H1 (cell line): ENCODE measurements around the gene GLTP. TPM values are rescaled to one million over a fixed set of nuclear protein-coding genes. Genes with fewer than 3 reads are reported as not detected.

Source experiments
- CTCF ChIA-PET: fragments of 300-600 bp; sonication (Branson Sonifier 250); formaldehyde crosslinking; loops from one replicate; lab custom pipeline; 2021; ENCODE audit not compliant: partially characterized antibody; lab: Charles Lee
- POLR2A ChIA-PET: fragments of 300-600 bp; sonication (Branson Sonifier 250); formaldehyde crosslinking; loops from one replicate; lab custom pipeline; 2021; ENCODE audit warnings: inconsistent platforms; ENCODE audit not compliant: partially characterized antibody; lab: Charles Lee
- DNase-seq, 2 experiments: peaks; one replicate each; pipeline versions ENCODE4 v3.0.0 to v3.0.0-alpha.2; 2010 to 2022; ENCODE audit warnings: low spot score in 2 of 2, low read depth in 1 of 2, mixed read lengths in 1 of 2
- FAIRE-seq: peaks from 2 replicates; lab custom pipeline; 2011; peaks lifted over from hg19 to GRCh38; lab: Jason Lieb, UNC
- H2AFZ ChIP-seq: 2 replicates; pipeline ENCODE4 v1.8.1; 2012; ENCODE audit warnings: low read length, inconsistent platforms
- H2AK5ac ChIP-seq: 2 replicates; pipeline ENCODE4 v1.6.1; 2013; ENCODE audit warnings: low read depth, low read length
- H2BK120ac ChIP-seq: replicated peaks from 2 replicates; pipeline ENCODE3; 2013; ENCODE audit warnings: low read depth, low read length, inconsistent platforms
- H2BK12ac ChIP-seq: 2 replicates; pipeline ENCODE4 v1.6.1; 2013; ENCODE audit warnings: low read depth, low read length
- H2BK15ac ChIP-seq: 2 replicates; pipeline ENCODE4 v1.6.1; 2013; ENCODE audit warnings: low read length
- H2BK20ac ChIP-seq: 2 replicates; pipeline ENCODE4 v1.6.1; 2013; ENCODE audit warnings: low read length
- H2BK5ac ChIP-seq: 2 replicates; pipeline ENCODE4 v1.6.1; 2013; ENCODE audit warnings: low read depth, low read length
- H3K14ac ChIP-seq: 2 replicates; pipeline ENCODE4 v1.6.1; 2013; ENCODE audit warnings: inconsistent platforms; ENCODE audit not compliant: insufficient read length
- H3K18ac ChIP-seq: 2 replicates; pipeline ENCODE4 v1.6.1; 2013; ENCODE audit warnings: low read length; ENCODE audit errors: extremely low read depth
- H3K23ac ChIP-seq: 2 replicates; pipeline ENCODE4 v1.6.1; 2013; ENCODE audit warnings: inconsistent platforms; ENCODE audit not compliant: insufficient read length
- H3K23me2 ChIP-seq: 2 replicates; pipeline ENCODE4 v1.6.1; 2013; ENCODE audit warnings: low read depth, low read length
- H3K27ac ChIP-seq: 2 replicates; pipeline ENCODE4 v1.6.1; 2011; ENCODE audit warnings: low read depth, low read length, inconsistent platforms
- H3K27me3 ChIP-seq, 4 experiments: replicated peaks in 1 of 4; 1 replicate in 1 of 4; 2 replicates in 3 of 4; pipeline versions ENCODE4 v1.6.1 to v1.8.1; 2011 to 2013; ENCODE audit warnings: low read length in 3 of 4, mild to moderate bottlenecking in 3 of 4, inconsistent platforms in 2 of 4, mixed read lengths in 2 of 4, moderate library complexity in 1 of 4; ENCODE audit not compliant: control insufficient read depth in 3 of 4, insufficient read depth in 3 of 4; ENCODE audit errors: extremely low read depth in 1 of 4
- H3K36me3 ChIP-seq, 4 experiments: 2 replicates each; pipeline versions ENCODE4 v1.6.1 to v1.8.1; 2011 to 2013; ENCODE audit warnings: mild to moderate bottlenecking in 4 of 4, low read length in 3 of 4, moderate library complexity in 2 of 4, control low read depth in 1 of 4, inconsistent platforms in 1 of 4; ENCODE audit not compliant: insufficient read depth in 4 of 4, control insufficient read depth in 2 of 4
- H3K4ac ChIP-seq: replicated peaks from 2 replicates; pipeline ENCODE3; 2013; ENCODE audit warnings: low read length, low read depth, mixed read lengths, inconsistent platforms; ENCODE audit not compliant: insufficient read length
- H3K4me1 ChIP-seq, 4 experiments: replicated peaks in 1 of 4; 1 replicate in 1 of 4; 2 replicates in 3 of 4; pipeline versions ENCODE4 v1.6.1 to v1.8.1; 2011 to 2013; ENCODE audit warnings: low read length in 3 of 4, inconsistent platforms in 2 of 4, mixed read lengths in 1 of 4; ENCODE audit not compliant: insufficient read depth in 4 of 4, control insufficient read depth in 3 of 4
- H3K4me2 ChIP-seq, 2 experiments: 2 replicates each; pipeline versions ENCODE4 v1.6.1 to v1.8.1; 2011 to 2013; ENCODE audit warnings: low read depth in 2 of 2, low read length in 2 of 2, control low read depth in 1 of 2, inconsistent platforms in 1 of 2, mild to moderate bottlenecking in 1 of 2; ENCODE audit not compliant: insufficient read depth in 1 of 2
- H3K4me3 ChIP-seq, 4 experiments: fragments of 200-600, 300-600 bp in 1 of 4; sonication (generic), shearing (Covaris generic), sonication (Bioruptor Twin) in 1 of 4; 2 replicates each; pipeline versions ENCODE4 v1.5.1 to v1.8.1; 2011 to 2016; ENCODE audit warnings: low read length in 4 of 4, low read depth in 3 of 4, control low read depth in 2 of 4, inconsistent platforms in 2 of 4, mild to moderate bottlenecking in 2 of 4, mixed read lengths in 1 of 4, moderate library complexity in 1 of 4; ENCODE audit not compliant: insufficient read depth in 2 of 4; ENCODE audit errors: extremely low read depth in 1 of 4
- H3K56ac ChIP-seq: replicated peaks from 2 replicates; pipeline ENCODE3; 2013; ENCODE audit warnings: low read depth, mild to moderate bottlenecking, mixed read lengths, low read length, inconsistent platforms; ENCODE audit not compliant: insufficient read length
- H3K79me1 ChIP-seq: 2 replicates; pipeline ENCODE4 v1.6.1; 2013; ENCODE audit warnings: low read depth, low read length, control low read depth
- H3K79me2 ChIP-seq, 2 experiments: 2 replicates each; pipeline versions ENCODE4 v1.6.1 to v1.8.1; 2012 to 2013; ENCODE audit warnings: low read length in 2 of 2, mild to moderate bottlenecking in 2 of 2, inconsistent platforms in 1 of 2; ENCODE audit not compliant: insufficient read depth in 2 of 2, control insufficient read depth in 1 of 2
- H3K9ac ChIP-seq, 4 experiments: replicated peaks in 1 of 4; 1 replicate in 1 of 4; 2 replicates in 3 of 4; pipeline versions ENCODE4 v1.6.1 to v1.8.1; 2011 to 2013; ENCODE audit warnings: low read depth in 3 of 4, low read length in 3 of 4, control low read depth in 2 of 4, mild to moderate bottlenecking in 2 of 4, moderate library complexity in 2 of 4, inconsistent platforms in 1 of 4; ENCODE audit errors: extremely low read depth in 1 of 4
- H3K9me3 ChIP-seq, 2 experiments: 2 replicates each; pipeline versions ENCODE4 v1.6.1 to v1.8.1; 2012 to 2013; ENCODE audit warnings: mild to moderate bottlenecking in 2 of 2, moderate library complexity in 2 of 2, control low read depth in 1 of 2, inconsistent platforms in 1 of 2, low read depth in 1 of 2, low read length in 1 of 2, mixed read lengths in 1 of 2; ENCODE audit not compliant: insufficient read depth in 2 of 2
- H4K20me1 ChIP-seq, 2 experiments: replicated peaks in 1 of 2; 2 replicates each; pipeline versions ENCODE3 to v1.8.1; 2011 to 2013; ENCODE audit warnings: inconsistent platforms in 2 of 2, low read length in 2 of 2, mild to moderate bottlenecking in 1 of 2; ENCODE audit not compliant: insufficient read depth in 2 of 2, control insufficient read depth in 1 of 2
- H4K5ac ChIP-seq: 2 replicates; pipeline ENCODE4 v1.6.1; 2013; ENCODE audit warnings: low read length, low read depth, mixed read lengths, inconsistent platforms; ENCODE audit not compliant: insufficient read length
- H4K8ac ChIP-seq: 2 replicates; pipeline ENCODE4 v1.8.0; 2013; ENCODE audit warnings: mild to moderate bottlenecking, moderate library complexity, low read length, inconsistent platforms; ENCODE audit not compliant: insufficient read depth; ENCODE audit errors: extremely low read depth
- H4K91ac ChIP-seq: replicated peaks from 2 replicates; pipeline ENCODE3; 2013; ENCODE audit warnings: low read length, mixed read lengths, inconsistent platforms; ENCODE audit not compliant: insufficient read length
- ATF2 ChIP-seq: IDR thresholded peaks from 2 replicates; pipeline ENCODE4 v1.6.1; 2012; ENCODE audit warnings: low read length, inconsistent platforms
- CTCF ChIP-seq, 3 experiments: IDR thresholded peaks; 1 replicate in 2 of 3; 2 replicates in 1 of 3; pipeline versions ENCODE4 v1.5.1 to v1.6.1; 2011; ENCODE audit warnings: low read length in 3 of 3, mild to moderate bottlenecking in 3 of 3, inconsistent platforms in 2 of 3, low read depth in 1 of 3, moderate library complexity in 1 of 3; ENCODE audit not compliant: insufficient read depth in 1 of 3; ENCODE audit errors: control extremely low read depth in 1 of 3
- WGBS, 2 experiments: shearing (Covaris generic) in 1 of 2; methylation state at CpG; one replicate each; pipeline versions ENCODE4 v1.1.6 to v1.1.7; 2013 to 2015; ENCODE audit warnings: low lambda C conversion rate in 2 of 2, mixed read lengths in 2 of 2, inconsistent platforms in 1 of 2, low coverage in 1 of 2, missing lambda C conversion rate in 1 of 2; ENCODE audit not compliant: insufficient replicate concordance in 2 of 2, insufficient coverage in 1 of 2, insufficient read length in 1 of 2; ENCODE audit errors: extremely low coverage in 1 of 2, missing lambda C conversion rate in 1 of 2; 5-methylcytosine and 5-hydroxymethylcytosine counted together
- polyA plus RNA-seq, 7 experiments: library from polyadenylated mRNA; depleted of rRNA in 3 of 7; stranded (reverse) in 5 of 7; unstranded in 2 of 7; fragments of >200 nt in 5 of 7; fragments of 200-250 nt in 2 of 7; gene quantifications; 1 replicate in 5 of 7; 2 replicates in 1 of 7; 4 replicates in 1 of 7; pipeline versions ENCODE4 v1.2.1 to v1.2.3, GENCODE V29; 2011 to 2013; ENCODE audit warnings: missing spikeins in 2 of 7, mixed read lengths in 2 of 7
- total RNA-seq: library from RNA; stranded (reverse); fragmentation: NEBNext Ultra II Directional; extraction: Animal tissue kit (Norgen Biotek cat#: 25700); gene quantifications from 2 replicates; pipeline ENCODE4 v1.2.1, GENCODE V29; 2021

Gene GLTP
- total and polyA plus RNA-seq, 2 of the 8 experiments (the other 6 are each of a cell fraction or from before 2014, with no cell fraction given) = 9.8 to 26.1 TPM

- Histone ChIP-seq H3K4me1 (no peaks in the 10 kb centered on the region; a peak in 1 of 7 replicates), H2BK15ac (no peak overlapping the region), H2BK20ac (no peak overlapping the region), H3K4me3 (no peak overlapping the region), H3K18ac (no peak overlapping the region), H2BK12ac (no peak overlapping the region), H3K23me2 (peaks cover 23% of the 10 kb centered on the region; the same call in 1 of the 2 replicates), H2AFZ (no peak overlapping the region), H3K79me1 (no peaks in the 10 kb centered on the region), H3K14ac (no peak overlapping the region)
- CTCF ChIA-PET = interaction anchor here (0.6 to 2.7 kb wide), 9 partner anchors 8 to 122 kb away, joined by 3 to 13 read pairs (median 5); no protein-coding TSS in a partner anchor
- peak; percentile 19 to 39 (median 24); a peak in 3 of 4 replicates for TF ChIP-seq CTCF (IDR thresholded peaks at IDR 0.05; ENCODE audit: control extremely low read depth in 1 of 3, insufficient read depth in 1 of 3, low read depth in 1 of 3, low read length in 3 of 3)
- TF ChIP-seq ATF2 = no peak
- TF ChIP-seq, all 59 proteins: peak for 1
- no peak overlapping the region for H4K91ac ChIP-seq
- FAIRE-seq (no peak), DNase-seq (no peak)
- no peak overlapping the region for H3K56ac ChIP-seq
- peak overlapping the region; percentile 48; the same call in 1 of the 2 replicates for H4K8ac ChIP-seq
- H3K79me2 ChIP-seq = no peaks in the 10 kb centered on the region
- no peak overlapping the region for H3K27ac ChIP-seq
- no peaks in the 10 kb centered on the region for H3K27me3 ChIP-seq
- H3K9ac ChIP-seq = no peak overlapping the region
- 0 out of 4 replicates have a peak, but pooled peaks cover 0 to 5% of the 10 kb centered on the region in 2 experiments for H3K9me3 ChIP-seq
- no peak overlapping the region for H3K4ac ChIP-seq
- no peak overlapping the region for H2BK120ac ChIP-seq
- H4K5ac ChIP-seq = no peak overlapping the region
- peaks cover 0 to 18% of the 10 kb centered on the region in 2 experiments for H4K20me1 ChIP-seq
- H3K23ac ChIP-seq = no peak overlapping the region
- no peak overlapping the region for H3K4me2 ChIP-seq
- H2AK5ac ChIP-seq = no peak overlapping the region
- POLR2A ChIA-PET = interaction anchor here (0.7 to 1.1 kb wide), 2 partner anchors 12 to 28 kb away, joined by 3 read pairs; no protein-coding TSS in a partner anchor
- 72% methylated on average over 5 of the region's 5 CpGs; no CpG with 5 or more reads in 1 of the 2 experiments for WGBS, 2 experiments
- no peak overlapping the region for H2BK5ac ChIP-seq
- H3K36me3 ChIP-seq = no peaks in the 10 kb centered on the region
Measured at GRCh38 chr12:109811624-109811995, 68.7 kb downstream of the GLTP start.
